A549 (cell line): ENCODE results near the gene ANKRD40CL. TPM values are rescaled to one million over a fixed set of nuclear protein-coding genes. Genes with fewer than 3 reads are reported as not detected.
A peak's percentile ranks its signal among the peaks of the same experiment; 100 is the strongest.

Experiments
- ATAC-seq, 2 experiments: fragments of 200-7000 bp in 1 of 2; fragments of >200 bp in 1 of 2; cut with Nextera tagmentation in 1 of 2; cut with Tn5 transposase in 1 of 2; 3 replicates each; pipeline versions ENCODE4 v1.8.0 to v1.9.1; 2018 to 2020; ENCODE audit warnings: mild to moderate bottlenecking in 1 of 2, moderate library complexity in 1 of 2
- CTCF ChIA-PET: fragments of 300-600 bp; sonication (Branson Sonifier 250); formaldehyde crosslinking; extraction: SDS; loops from one replicate; lab custom pipeline; 2021; ENCODE audit warnings: antibody characterized with exemption, inconsistent platforms; lab: Yijun Ruan, JAX
- POLR2A ChIA-PET: fragments of 350-600 bp; formaldehyde crosslinking; extraction: SDS; loops from one replicate; lab custom pipeline; 2021; ENCODE audit warnings: antibody characterized with exemption, inconsistent platforms; lab: Yijun Ruan, JAX
- DNase-seq, 2 experiments: peaks; one replicate each; pipeline versions ENCODE4 v3.0.0 to v3.0.0-alpha.2; 2011 to 2016; ENCODE audit warnings: low read depth in 1 of 2, low spot score in 1 of 2
- FAIRE-seq: peaks from 2 replicates; lab custom pipeline; 2011; peaks lifted over from hg19 to GRCh38; lab: Jason Lieb, UNC
- H3K27ac ChIP-seq, 2 experiments: fragments of >200 bp; sonication (Bioruptor Twin); formaldehyde crosslinking; 3 replicates each; pipeline ENCODE4 v1.5.1; 2016 to 2017
- H3K4me1 ChIP-seq: fragments of >200 bp; sonication (Bioruptor Twin); formaldehyde crosslinking; 3 replicates; pipeline ENCODE4 v1.6.1; 2016
- H3K4me2 ChIP-seq: fragments of >200 bp; sonication (Bioruptor Twin); formaldehyde crosslinking; 3 replicates; pipeline ENCODE4 v1.6.1; 2016
- H3K4me3 ChIP-seq: fragments of >200 bp; sonication (Bioruptor Twin); formaldehyde crosslinking; 3 replicates; pipeline ENCODE4 v1.5.1; 2016
- H3K9me3 ChIP-seq: fragments of >200 bp; sonication (Bioruptor Twin); formaldehyde crosslinking; 3 replicates; pipeline ENCODE4 v1.6.1; 2016
- ATOH8 ChIP-seq: fragments of 250-450 bp; sonication (Bioruptor Pico); IDR thresholded peaks from 2 replicates; pipeline ENCODE4 v1.5.0; 2020; ENCODE audit warnings: low read depth, mild to moderate bottlenecking, moderate library complexity
- CEBPB ChIP-seq, 2 experiments: fragments of >200 bp in 1 of 2; sonication (Bioruptor Twin) in 1 of 2; formaldehyde crosslinking in 1 of 2; IDR thresholded peaks; 2 replicates each; pipeline ENCODE4 v1.6.1; 2012 to 2016
- CHD2 ChIP-seq: fragments of 150-350 bp; IDR thresholded peaks from 2 replicates; pipeline ENCODE4 v1.6.1; 2014; ENCODE audit warnings: low read length; ENCODE audit not compliant: partially characterized antibody
- CTCF ChIP-seq: fragments of >200 bp; sonication (Bioruptor Twin); formaldehyde crosslinking; IDR thresholded peaks from 3 replicates; pipeline ENCODE4 v1.5.1; 2016
- ESRRA ChIP-seq: fragments of 150-350 bp; IDR thresholded peaks from 2 replicates; pipeline ENCODE4 v1.6.1; 2014; ENCODE audit warnings: mild to moderate bottlenecking, low read length, borderline replicate concordance
- FOSL2 ChIP-seq, 2 experiments: fragments of 450-650 bp in 1 of 2; fragments of >200 bp in 1 of 2; sonication (Bioruptor Twin) in 1 of 2; formaldehyde crosslinking; IDR thresholded peaks; 2 replicates each; pipeline versions ENCODE4 v1.5.0 to v1.6.1; 2016 to 2020; ENCODE audit warnings: mild to moderate bottlenecking in 1 of 2, moderate library complexity in 1 of 2
- HDAC2 ChIP-seq: fragments of 200-600 bp; sonication (generic); IDR thresholded peaks from 2 replicates; pipeline ENCODE4 v1.6.1; 2016
- JUN ChIP-seq, 2 experiments: fragments of >200 bp; sonication (Bioruptor Twin); formaldehyde crosslinking; IDR thresholded peaks; 2 replicates in 1 of 2; 3 replicates in 1 of 2; pipeline ENCODE4 v1.6.1; 2016 to 2017
- KDM5A ChIP-seq: fragments of 200-600 bp; sonication (generic); IDR thresholded peaks from 2 replicates; pipeline ENCODE4 v1.6.1; 2016; ENCODE audit warnings: antibody characterized with exemption, mild to moderate bottlenecking
- MAFK ChIP-seq: fragments of 450-650 bp; IDR thresholded peaks from 2 replicates; pipeline ENCODE4 v1.6.1; 2014; ENCODE audit not compliant: partially characterized antibody
- PHF8 ChIP-seq: fragments of 200-600 bp; sonication (generic); IDR thresholded peaks from 2 replicates; pipeline ENCODE4 v1.6.1; 2016; ENCODE audit warnings: low read depth, mild to moderate bottlenecking, antibody characterized with exemption, moderate library complexity, borderline replicate concordance
- RARB ChIP-seq: fragments of 250-450 bp; sonication (Bioruptor Pico); IDR thresholded peaks from 2 replicates; pipeline ENCODE4 v1.8.0; 2021; ENCODE audit warnings: mild to moderate bottlenecking, moderate library complexity
- RCOR1 ChIP-seq: fragments of 150-350 bp; IDR thresholded peaks from 2 replicates; pipeline ENCODE4 v1.6.1; 2014; ENCODE audit warnings: antibody characterized with exemption, low read length, low read depth
- REST ChIP-seq: fragments of 200-600 bp; sonication (generic); IDR thresholded peaks from 2 replicates; pipeline ENCODE4 v1.6.1; 2016; ENCODE audit warnings: antibody characterized with exemption, mild to moderate bottlenecking, moderate library complexity
- RNF2 ChIP-seq: fragments of 200-600 bp; sonication (generic); IDR thresholded peaks from 2 replicates; pipeline ENCODE4 v1.6.1; 2016; ENCODE audit warnings: low read depth, mild to moderate bottlenecking, antibody characterized with exemption, moderate library complexity, borderline replicate concordance
- SMC3 ChIP-seq: fragments of >200 bp; sonication (Bioruptor Twin); formaldehyde crosslinking; IDR thresholded peaks from 3 replicates; pipeline ENCODE4 v1.6.1; 2018; ENCODE audit warnings: inconsistent platforms
- SREBF2 ChIP-seq: fragments of 450-650 bp; IDR thresholded peaks from 2 replicates; pipeline ENCODE4 v1.6.1; 2014; ENCODE audit warnings: mild to moderate bottlenecking, moderate library complexity
- TFCP2L1 ChIP-seq: fragments of 250-450 bp; sonication (Bioruptor Pico); IDR thresholded peaks from 2 replicates; pipeline ENCODE4 v1.5.0; 2021; ENCODE audit warnings: mild to moderate bottlenecking
- TP53 ChIP-seq: fragments of 250-450 bp; sonication (Bioruptor Pico); IDR thresholded peaks from 2 replicates; pipeline ENCODE4 v1.5.0; 2021; ENCODE audit warnings: mild to moderate bottlenecking, moderate library complexity
- WGBS: methylation state at CpG from one replicate; pipeline ENCODE4 v1.1.6; 2017; ENCODE audit errors: missing lambda C conversion rate; 5-methylcytosine and 5-hydroxymethylcytosine counted together
- polyA plus RNA-seq, 4 experiments: library from polyadenylated mRNA; depleted of rRNA in 3 of 4; stranded (reverse); fragments of >200 nt; fragmentation: RNase III in 1 of 4; extraction: RNeasy Plus Mini Kit Qiagen cat#74134 plus additional on column Dnase treatment in 1 of 4; gene quantifications; 2 replicates in 3 of 4; 3 replicates in 1 of 4; pipeline ENCODE4 v1.2.3, GENCODE V29; 2011 to 2017

The ANKRD40CL gene
- polyA plus RNA-seq, 2 of the 4 experiments (the other 2 are of a cell fraction): 0.13 to 0.18 TPM

DNA sequence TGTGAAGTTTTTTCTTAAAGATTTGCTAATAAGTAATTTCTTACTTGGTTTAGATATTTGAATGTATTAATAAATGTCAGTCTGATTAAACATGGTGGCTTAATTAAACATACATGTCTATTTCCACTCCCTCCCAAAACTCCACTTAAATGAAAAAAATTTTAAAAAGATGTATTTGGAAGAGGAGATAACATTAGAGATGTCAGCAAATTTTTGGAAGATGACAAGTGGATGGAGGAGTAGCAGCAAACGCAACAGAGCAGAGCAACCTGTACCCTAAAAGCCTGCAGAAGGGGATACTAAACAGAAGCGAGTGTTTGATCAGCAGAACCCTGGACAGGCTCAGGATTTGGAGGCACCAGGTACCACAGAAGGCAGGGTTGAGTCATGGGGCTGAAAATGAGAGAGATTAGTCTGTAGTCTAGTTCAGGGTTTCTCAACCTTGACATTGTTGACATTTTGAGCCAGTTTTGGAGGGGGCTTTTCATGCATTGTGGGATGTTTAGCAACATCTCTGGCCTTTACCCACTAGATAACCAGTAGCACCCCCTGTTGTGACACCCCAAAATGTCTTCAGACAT lies 30.1 kb downstream of the ANKRD40CL start:
- H3K4me2 ChIP-seq: no peak overlapping the region
- POLR2A ChIA-PET: no interaction called here
- TF ChIP-seq REST (no peak), PHF8 (no peak), TP53 (CRISPR knock-in tag) (no peak), FOSL2 (IDR thresholded peaks at IDR 0.05) (no peak), FOSL2 (CRISPR knock-in tag; IDR thresholded peaks at IDR 0.05) (0 out of 2 replicates have a peak, but pooled peaks have one; percentile 11), MAFK (peak; percentile 46)
- TF ChIP-seq, all 56 proteins: peak for 2
- H3K4me3 ChIP-seq: no peak overlapping the region
- peak in 1 of 2 experiments; percentile 15; a peak in 1 of 6 replicates for ATAC-seq
- H3K4me1 ChIP-seq: peaks cover 14% of the 10 kb centered on the region; the same call in 2 of the 3 replicates
- DNase-seq: no peak
- 92% methylated on average over 2 of the region's 2 CpGs for WGBS
- no peak overlapping the region for H3K27ac ChIP-seq
- H3K9me3 ChIP-seq: no peaks in the 10 kb centered on the region
- CTCF ChIA-PET: no interaction called here
- no peak for FAIRE-seq

- ChIA-PET CTCF (interaction anchor here (1.8 to 2.4 kb wide), 2 partner anchors 10 to 47 kb away, joined by 6 to 8 read pairs; no protein-coding TSS in a partner anchor), POLR2A (interaction anchor here (0.9 kb wide), 1 partner anchor 41 kb away, joined by 4 read pairs; no protein-coding TSS in a partner anchor)
- H3K4me3 ChIP-seq: no peak overlapping the region
- 90% methylated on average over 3 of the region's 3 CpGs for WGBS
- no peaks in the 10 kb centered on the region for H3K9me3 ChIP-seq
- ATAC-seq (no peak), FAIRE-seq (no peak), DNase-seq (no peak)
- no peak overlapping the region for H3K27ac ChIP-seq
- TF ChIP-seq ESRRA: no peak
- TF ChIP-seq RARB: no peak
- no peak for TF ChIP-seq RNF2
- no peak overlapping the region for H3K4me2 ChIP-seq
- H3K4me1 ChIP-seq: peaks cover 28% of the 10 kb centered on the region; the same call in 2 of the 3 replicates
Measured at GRCh38 chr17:50735287-50735686, 32.0 kb downstream of the ANKRD40CL start.

DNA sequence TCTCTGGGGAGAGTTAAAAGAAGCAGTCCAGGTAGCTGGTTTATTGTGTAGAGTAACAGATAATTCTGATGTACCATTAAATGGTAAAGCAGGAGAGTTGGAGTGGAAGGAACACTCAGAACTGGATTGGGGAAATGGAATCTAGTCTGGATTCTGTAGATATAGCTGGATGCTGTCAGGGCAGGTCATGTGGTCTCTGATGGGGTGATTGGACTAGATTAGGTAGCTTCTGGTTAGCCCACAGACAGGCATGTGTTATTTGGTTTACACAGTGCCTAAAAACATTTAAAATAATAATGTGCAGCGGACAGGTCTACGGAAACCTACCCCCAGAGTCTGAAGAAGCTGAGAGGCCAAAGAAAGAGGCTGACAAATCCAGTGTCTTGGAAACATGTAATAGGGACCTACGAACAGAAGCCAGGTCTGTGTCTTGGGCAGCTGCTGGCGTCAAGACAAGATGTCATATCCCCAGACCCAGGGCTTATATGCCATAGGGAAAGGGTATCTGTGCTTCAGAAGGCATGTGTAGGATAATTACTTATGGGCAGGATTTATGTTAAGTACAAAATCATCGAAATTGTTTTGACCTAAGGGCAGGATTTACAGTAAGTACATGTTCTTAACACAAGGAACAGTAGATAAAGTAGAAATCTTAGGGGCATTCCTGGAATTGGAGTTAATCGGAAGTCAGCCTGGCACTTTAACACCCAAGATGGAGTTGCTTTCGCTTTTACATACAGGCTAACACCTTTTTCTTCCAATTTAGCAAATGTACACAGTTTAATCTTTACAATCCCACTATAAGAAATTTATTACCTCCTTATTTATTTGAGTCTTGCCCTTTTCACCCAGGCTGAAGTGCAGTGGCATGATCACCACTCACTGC lies 35.5 kb downstream of the ANKRD40CL start:
- Histone ChIP-seq H3K9me3 (no peaks in the 10 kb centered on the region), H3K4me3 (no peak overlapping the region), H3K4me1 (peaks cover 55% of the 10 kb centered on the region), H3K27ac (no peak overlapping the region), H3K4me2 (no peak overlapping the region)
- TF ChIP-seq ATOH8 (CRISPR knock-in tag): no peak
- TF ChIP-seq CHD2: no peak
- TF ChIP-seq JUN (IDR thresholded peaks at IDR 0.05): no peak
- TF ChIP-seq SMC3: no peak
- TF ChIP-seq HDAC2: no peak
- TF ChIP-seq KDM5A: no peak
- TF ChIP-seq ESRRA: no peak
- TF ChIP-seq TFCP2L1: no peak
- no peak for TF ChIP-seq SREBF2
- no peak for TF ChIP-seq CEBPB (IDR thresholded peaks at IDR 0.05)
- TF ChIP-seq RCOR1: no peak
- TF ChIP-seq CTCF: no peak
- no peak for DNase-seq
- CTCF ChIA-PET: interaction anchor here (0.5 to 2.0 kb wide), 6 partner anchors 36 to 297 kb away, joined by 3 to 8 read pairs (median 4); no protein-coding TSS in a partner anchor
- POLR2A ChIA-PET: interaction anchor here (0.6 to 2.7 kb wide), 2 partner anchors 10 to 12 kb away, joined by 4 to 9 read pairs; partner anchors contain the start of gene LUC7L3
- no peak for FAIRE-seq
- WGBS: 74% methylated on average over 7 of the region's 7 CpGs
- ATAC-seq: peak; percentile 43 to 58; a peak in 4 of 6 replicates
